ENCODE results near the gene AATK.

AATK gene

GRCh38 chr17:81194941-81195901 lies 29.2 kb upstream of the AATK start:
- DNase-seq: no peak

GRCh38 chr17:81194225-81194760 lies 28.3 kb upstream of the AATK start:
- no peak for DNase-seq

GRCh38 chr17:81193470-81194224 lies 27.6 kb upstream of the AATK start:
- no peak for DNase-seq

GRCh38 chr17:81193051-81193410 lies 27.0 kb upstream of the AATK start:
- no peak for DNase-seq

GRCh38 chr17:81192386-81193050 lies 26.5 kb upstream of the AATK start:
- no peak for DNase-seq

- no peak for DNase-seq
Measured at GRCh38 chr17:81191646-81192045, 25.6 kb upstream of the AATK start.

GRCh38 chr17:81191116-81191515 lies 25.1 kb upstream of the AATK start:
- no peak for DNase-seq

- no peak for DNase-seq
Measured at GRCh38 chr17:81190591-81190990, 24.6 kb upstream of the AATK start.

GRCh38 chr17:81189670-81190530 lies 23.9 kb upstream of the AATK start:
- DNase-seq: no peak

GRCh38 chr17:81189016-81189415 lies 23.0 kb upstream of the AATK start:
- no peak for DNase-seq

GRCh38 chr17:81188491-81188840 lies 22.4 kb upstream of the AATK start:
- DNase-seq: no peak

GRCh38 chr17:81187586-81188490 lies 21.8 kb upstream of the AATK start:
- no peak for DNase-seq

GRCh38 chr17:81187120-81187519 lies 21.1 kb upstream of the AATK start:
- DNase-seq: no peak

- DNase-seq: no peak
Measured at GRCh38 chr17:81186203-81186602, 20.2 kb upstream of the AATK start.

- DNase-seq: no peak
Measured at GRCh38 chr17:81184555-81184954, 18.5 kb upstream of the AATK start.

GRCh38 chr17:81183807-81184206 lies 17.8 kb upstream of the AATK start:
- DNase-seq: no peak

GRCh38 chr17:81183316-81183715 lies 17.3 kb upstream of the AATK start:
- no peak for DNase-seq

GRCh38 chr17:81182596-81182995 lies 16.6 kb upstream of the AATK start:
- no peak for DNase-seq

- DNase-seq: no peak
Measured at GRCh38 chr17:81181811-81182185, 15.8 kb upstream of the AATK start.

- DNase-seq: no peak
Measured at GRCh38 chr17:81180836-81181810, 15.1 kb upstream of the AATK start.
